IMR-90 (cell line): ENCODE results near the gene GNB4. TPM values are rescaled to one million over a fixed set of nuclear protein-coding genes. Genes with fewer than 3 reads are reported as not detected.

Experiments used
- ATAC-seq: fragments of 200-7000 bp; cut with Tn5 transposase; 2 replicates; pipeline ENCODE4 v1.9.1; 2020; ENCODE audit warnings: low read depth, mild to moderate bottlenecking, moderate library complexity
- BruUV-seq: library from RNA; stranded (reverse); fragments of 400-500 nt; replicated peaks from 2 replicates; lab custom pipeline; 2021; lab: Mats Ljungman, UMichigan
- CTCF ChIA-PET: fragments of 300-600 bp; formaldehyde crosslinking; extraction: SDS; loops from one replicate; lab custom pipeline; 2021; ENCODE audit warnings: antibody characterized with exemption; lab: Yijun Ruan, JAX
- POLR2A ChIA-PET: fragments of 300-600 bp; sonication (Branson Sonifier 250); formaldehyde crosslinking; loops from one replicate; lab custom pipeline; 2022; ENCODE audit warnings: antibody characterized with exemption; ENCODE audit not compliant: unreplicated experiment; lab: Charles Lee
- DNase-seq: peaks from one replicate; pipeline ENCODE4 v3.0.0; 2013
- H2AFZ ChIP-seq: replicated peaks from 2 replicates; pipeline ENCODE3; 2013; ENCODE audit warnings: low read length, mild to moderate bottlenecking; ENCODE audit not compliant: poor library complexity
- H2AK5ac ChIP-seq: 2 replicates; pipeline ENCODE4 v1.6.1; 2013; ENCODE audit warnings: low read depth, low read length, inconsistent platforms
- H2AK9ac ChIP-seq: replicated peaks from 2 replicates; pipeline ENCODE3; 2013; ENCODE audit warnings: mild to moderate bottlenecking, low read depth, low read length, moderate library complexity; ENCODE audit not compliant: poor library complexity
- H2BK120ac ChIP-seq: 2 replicates; pipeline ENCODE4 v1.6.1; 2013; ENCODE audit warnings: low read depth, low read length, inconsistent platforms
- H2BK15ac ChIP-seq: 3 replicates; pipeline ENCODE4 v1.6.1; 2013; ENCODE audit warnings: low read depth, low read length, inconsistent platforms
- H2BK20ac ChIP-seq: 2 replicates; pipeline ENCODE4 v1.6.1; 2013; ENCODE audit warnings: low read depth, mild to moderate bottlenecking, inconsistent platforms, low read length, moderate library complexity
- H2BK5ac ChIP-seq: 2 replicates; pipeline ENCODE4 v1.6.1; 2013; ENCODE audit warnings: mild to moderate bottlenecking, low read depth, low read length, inconsistent platforms; ENCODE audit not compliant: poor library complexity, severe bottlenecking
- H3K14ac ChIP-seq: replicated peaks from 2 replicates; pipeline ENCODE4 v1.6.1; 2013; ENCODE audit warnings: low read depth, low read length, inconsistent platforms
- H3K18ac ChIP-seq: 2 replicates; pipeline ENCODE4 v1.6.1; 2013; ENCODE audit warnings: low read depth, low read length, control low read depth
- H3K23ac ChIP-seq: 2 replicates; pipeline ENCODE4 v1.6.1; 2013; ENCODE audit warnings: low read depth, low read length, inconsistent platforms
- H3K27ac ChIP-seq: 2 replicates; pipeline ENCODE4 v1.5.1; 2013; ENCODE audit warnings: mild to moderate bottlenecking, control low read depth, low read length; ENCODE audit not compliant: insufficient read depth
- H3K27me3 ChIP-seq: 2 replicates; pipeline ENCODE4 v1.6.1; 2013; ENCODE audit warnings: low read length; ENCODE audit not compliant: control insufficient read depth, insufficient read depth
- H3K36me3 ChIP-seq: 2 replicates; pipeline ENCODE4 v1.6.1; 2013; ENCODE audit warnings: low read length, mixed read lengths; ENCODE audit not compliant: control insufficient read depth, insufficient read depth
- H3K4ac ChIP-seq: 2 replicates; pipeline ENCODE4 v1.6.1; 2013; ENCODE audit warnings: low read depth, low read length, inconsistent platforms
- H3K4me1 ChIP-seq: 2 replicates; pipeline ENCODE4 v1.6.1; 2013; ENCODE audit warnings: low read length, mixed read lengths; ENCODE audit not compliant: control insufficient read depth, insufficient read depth
- H3K4me2 ChIP-seq: 2 replicates; pipeline ENCODE4 v1.6.1; 2013; ENCODE audit warnings: low read depth, mild to moderate bottlenecking, control low read depth, low read length, moderate library complexity
- H3K4me3 ChIP-seq: 2 replicates; pipeline ENCODE4 v1.5.1; 2013; ENCODE audit warnings: low read depth, mild to moderate bottlenecking, control low read depth, low read length, moderate library complexity; ENCODE audit not compliant: insufficient read depth
- H3K56ac ChIP-seq: 2 replicates; pipeline ENCODE4 v1.6.1; 2013; ENCODE audit warnings: low read length, inconsistent platforms; ENCODE audit not compliant: insufficient read depth; ENCODE audit errors: extremely low read depth
- H3K79me1 ChIP-seq, 2 experiments: 2 replicates each; pipeline ENCODE4 v1.6.1; 2013; ENCODE audit warnings: low read length in 2 of 2, inconsistent platforms in 1 of 2, low read depth in 1 of 2
- H3K9ac ChIP-seq: 2 replicates; pipeline ENCODE4 v1.6.1; 2013; ENCODE audit warnings: low read depth, low read length, control low read depth
- H3K9me1 ChIP-seq: 2 replicates; pipeline ENCODE4 v1.6.1; 2013; ENCODE audit warnings: low read length, inconsistent platforms; ENCODE audit not compliant: insufficient read depth
- H3K9me3 ChIP-seq: 2 replicates; pipeline ENCODE4 v1.6.1; 2013; ENCODE audit warnings: low read length; ENCODE audit not compliant: control insufficient read depth, insufficient read depth
- H4K20me1 ChIP-seq: 2 replicates; pipeline ENCODE4 v1.6.1; 2013; ENCODE audit warnings: low read length, inconsistent platforms; ENCODE audit not compliant: insufficient read depth
- H4K5ac ChIP-seq: 2 replicates; pipeline ENCODE4 v1.6.1; 2013; ENCODE audit warnings: mild to moderate bottlenecking, low read depth, low read length, control low read depth
- H4K8ac ChIP-seq, 2 experiments: 2 replicates each; pipeline ENCODE4 v1.6.1; 2013; ENCODE audit warnings: low read depth in 2 of 2, low read length in 2 of 2, control low read depth in 1 of 2, inconsistent platforms in 1 of 2
- H4K91ac ChIP-seq: 2 replicates; pipeline ENCODE4 v1.6.1; 2013; ENCODE audit warnings: low read depth, low read length, inconsistent platforms; ENCODE audit not compliant: insufficient read depth
- BHLHE40 ChIP-seq: fragments of 150-350 bp; IDR thresholded peaks from 2 replicates; pipeline ENCODE4 v1.6.1; 2016; ENCODE audit warnings: mild to moderate bottlenecking, low read depth, low read length
- CEBPB ChIP-seq: IDR thresholded peaks from 2 replicates; pipeline ENCODE4 v1.6.1; 2012; ENCODE audit warnings: low read depth, low read length, improper control_type of control experiment
- CHD1 ChIP-seq: IDR thresholded peaks from 2 replicates; pipeline ENCODE4 v1.6.1; 2012; ENCODE audit warnings: low read depth, low read length, improper control_type of control experiment
- FOS ChIP-seq: fragments of 150-350 bp; IDR thresholded peaks from 2 replicates; pipeline ENCODE4 v1.6.1; 2016; ENCODE audit warnings: low read depth, low read length
- MAFK ChIP-seq: IDR thresholded peaks from 2 replicates; pipeline ENCODE4 v1.6.1; 2012; ENCODE audit warnings: low read depth, low read length, improper control_type of control experiment
- MAZ ChIP-seq: IDR thresholded peaks from 2 replicates; pipeline ENCODE4 v1.6.1; 2012; ENCODE audit warnings: low read depth, mild to moderate bottlenecking, low read length, improper control_type of control experiment, moderate library complexity, borderline replicate concordance
- MXI1 ChIP-seq: IDR thresholded peaks from 2 replicates; pipeline ENCODE4 v1.6.1; 2012; ENCODE audit warnings: low read depth, mild to moderate bottlenecking, low read length, moderate library complexity, borderline replicate concordance
- NFE2L2 ChIP-seq: fragments of 150-350 bp; IDR thresholded peaks from 2 replicates; pipeline ENCODE4 v1.6.1; 2016; ENCODE audit warnings: low read depth, mild to moderate bottlenecking, low read length
- POLR2A ChIP-seq: IDR thresholded peaks from 2 replicates; pipeline ENCODE4 v1.6.1; 2012; ENCODE audit warnings: mild to moderate bottlenecking, low read depth, low read length
- RAD21 ChIP-seq: IDR thresholded peaks from 2 replicates; pipeline ENCODE4 v1.6.1; 2012; ENCODE audit warnings: low read length, improper control_type of control experiment
- RCOR1 ChIP-seq: IDR thresholded peaks from 2 replicates; pipeline ENCODE4 v1.6.1; 2012; ENCODE audit warnings: mild to moderate bottlenecking, low read length, improper control_type of control experiment; ENCODE audit not compliant: insufficient replicate concordance
- RFX5 ChIP-seq: IDR thresholded peaks from 2 replicates; pipeline ENCODE4 v1.8.0; 2012; ENCODE audit warnings: low read depth, mild to moderate bottlenecking, low read length, moderate library complexity
- SMC3 ChIP-seq: fragments of 150-350 bp; IDR thresholded peaks from 2 replicates; pipeline ENCODE4 v1.6.1; 2016; ENCODE audit warnings: low read depth, mild to moderate bottlenecking, antibody characterized with exemption, low read length, moderate library complexity
- WGBS, 2 experiments: methylation state at CpG; one replicate each; pipeline versions ENCODE4 v1.1.5 to v1.1.7; 2013; ENCODE audit warnings: missing lambda C conversion rate in 2 of 2; ENCODE audit not compliant: insufficient read length in 1 of 2; ENCODE audit errors: extremely low coverage in 2 of 2; 5-methylcytosine and 5-hydroxymethylcytosine counted together
- dilution Hi-C: fragments of 300-500 bp; cut with HindIII; formaldehyde crosslinking; loops from one replicate; pipeline ENCODE4 v1.14.3; 2018; ENCODE audit warnings: low sequenced_read_pairs; ENCODE audit not compliant: unreplicated experiment
- in situ Hi-C: fragments of 300-500 bp; cut with MboI; formaldehyde crosslinking; loops from 3 replicates; pipeline ENCODE4 v1.14.3; 2019; ENCODE audit warnings: low sequenced_read_pairs, inconsistent platforms, mixed read lengths
- intact Hi-C: fragments of 100-400 bp; cut with micrococcal nuclease; formaldehyde crosslinking; loops from 2 replicates; pipeline ENCODE4 v1.10.0; 2022
- polyA plus RNA-seq, 3 experiments: library from polyadenylated mRNA; depleted of rRNA; stranded (reverse); fragments of >200 nt; gene quantifications; 2 replicates each; pipeline ENCODE4 v1.2.3, GENCODE V29; 2012; ENCODE audit warnings: low replicate concordance in 1 of 3
- total RNA-seq: library from RNA; depleted of rRNA; stranded (reverse); fragments of >200 nt; gene quantifications from 2 replicates; pipeline ENCODE4 v1.2.3, GENCODE V29; 2012
- TF ChIP-seq, protein P1 (sequence below): conservative IDR thresholded peaks from 2 replicates; pipeline ENCODE4 v1.5.1; 2012; ENCODE audit warnings: mild to moderate bottlenecking, low read depth, low read length, improper control_type of control experiment
- TF ChIP-seq, protein P2 (sequence below): fragments of 150-350 bp; IDR thresholded peaks from 2 replicates; pipeline ENCODE4 v1.6.1; 2017; ENCODE audit warnings: mild to moderate bottlenecking, antibody characterized with exemption, low read length, low read depth
- TF ChIP-seq, protein P3 (sequence below): fragments of 150-350 bp; IDR thresholded peaks from 2 replicates; pipeline ENCODE4 v1.6.1; 2016; ENCODE audit warnings: low read depth, mild to moderate bottlenecking, low read length, moderate library complexity, borderline replicate concordance

The GNB4 gene
- total and polyA plus RNA-seq, 2 of the 4 experiments (the other 2 are of a cell fraction), result 22.1 to 112 TPM

DNA sequence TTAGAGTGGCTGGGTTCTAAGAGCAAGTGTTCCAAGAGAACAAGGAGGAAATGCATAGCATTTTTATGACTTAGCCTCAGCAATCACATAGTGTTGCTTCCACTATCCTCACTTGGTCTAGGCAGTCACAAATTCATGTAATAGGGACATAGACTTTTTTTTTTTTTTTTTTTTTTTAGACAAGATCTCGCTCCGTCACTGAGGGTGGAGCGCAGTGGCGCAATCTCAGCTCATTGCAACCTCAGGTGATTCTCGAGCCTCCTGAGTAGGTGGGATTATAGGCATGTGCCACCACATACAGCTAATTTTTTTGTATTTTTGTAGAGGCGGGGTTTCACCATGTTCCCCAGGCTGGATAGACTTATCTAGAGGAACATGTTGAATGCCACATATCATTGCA lies 4.7 kb upstream of the GNB4 start:
- H2BK20ac ChIP-seq, result no peak overlapping the region
- no peak overlapping the region for H2BK5ac ChIP-seq
- H3K4ac ChIP-seq, result no peak overlapping the region
- peaks cover 0 to 3% of the 10 kb centered on the region in 2 experiments; a peak in 1 of 4 replicates for H3K79me1 ChIP-seq
- no peak for DNase-seq
- H3K27ac ChIP-seq, result no peak overlapping the region
- ChIA-PET POLR2A (no interaction called here), CTCF (no interaction called here)
- H3K9me3 ChIP-seq, result no peaks in the 10 kb centered on the region
- no peak overlapping the region for H3K4me2 ChIP-seq
- intact Hi-C loops, result no loop called here
- H2AK9ac ChIP-seq, result no peak overlapping the region
- H2BK120ac ChIP-seq, result no peak overlapping the region
- H2AFZ ChIP-seq, result peak overlapping the region; percentile 27
- no peaks in the 10 kb centered on the region for H3K36me3 ChIP-seq
- H4K8ac ChIP-seq, result no peak overlapping the region
- dilution Hi-C loops, result no loop called here
- no TSS peak for BruUV-seq
- H3K23ac ChIP-seq, result no peak overlapping the region
- H3K27me3 ChIP-seq, result no peaks in the 10 kb centered on the region
- no peaks in the 10 kb centered on the region for H4K20me1 ChIP-seq
- in situ Hi-C loops, result no loop called here
- ATAC-seq, result no peak
- no peak overlapping the region for H4K5ac ChIP-seq
- H2BK15ac ChIP-seq, result no peak overlapping the region
- no CpG with 5 or more reads among the region's 6 CpGs for WGBS, 2 experiments
- no peak overlapping the region for H3K18ac ChIP-seq
- no peak overlapping the region for H3K14ac ChIP-seq
- H3K9me1 ChIP-seq, result no peaks in the 10 kb centered on the region
- no peak overlapping the region for H2AK5ac ChIP-seq
- H3K56ac ChIP-seq, result no peak overlapping the region
- H3K9ac ChIP-seq, result no peak overlapping the region
- no peak overlapping the region for H4K91ac ChIP-seq
- no peak overlapping the region for H3K4me3 ChIP-seq
- no peak for TF ChIP-seq CEBPB
- no peak for TF ChIP-seq FOS
- TF ChIP-seq, protein P1, sequence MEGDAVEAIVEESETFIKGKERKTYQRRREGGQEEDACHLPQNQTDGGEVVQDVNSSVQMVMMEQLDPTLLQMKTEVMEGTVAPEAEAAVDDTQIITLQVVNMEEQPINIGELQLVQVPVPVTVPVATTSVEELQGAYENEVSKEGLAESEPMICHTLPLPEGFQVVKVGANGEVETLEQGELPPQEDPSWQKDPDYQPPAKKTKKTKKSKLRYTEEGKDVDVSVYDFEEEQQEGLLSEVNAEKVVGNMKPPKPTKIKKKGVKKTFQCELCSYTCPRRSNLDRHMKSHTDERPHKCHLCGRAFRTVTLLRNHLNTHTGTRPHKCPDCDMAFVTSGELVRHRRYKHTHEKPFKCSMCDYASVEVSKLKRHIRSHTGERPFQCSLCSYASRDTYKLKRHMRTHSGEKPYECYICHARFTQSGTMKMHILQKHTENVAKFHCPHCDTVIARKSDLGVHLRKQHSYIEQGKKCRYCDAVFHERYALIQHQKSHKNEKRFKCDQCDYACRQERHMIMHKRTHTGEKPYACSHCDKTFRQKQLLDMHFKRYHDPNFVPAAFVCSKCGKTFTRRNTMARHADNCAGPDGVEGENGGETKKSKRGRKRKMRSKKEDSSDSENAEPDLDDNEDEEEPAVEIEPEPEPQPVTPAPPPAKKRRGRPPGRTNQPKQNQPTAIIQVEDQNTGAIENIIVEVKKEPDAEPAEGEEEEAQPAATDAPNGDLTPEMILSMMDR, result no peak
- no peak for TF ChIP-seq RFX5
- TF ChIP-seq SMC3, result no peak
- TF ChIP-seq, protein P2, sequence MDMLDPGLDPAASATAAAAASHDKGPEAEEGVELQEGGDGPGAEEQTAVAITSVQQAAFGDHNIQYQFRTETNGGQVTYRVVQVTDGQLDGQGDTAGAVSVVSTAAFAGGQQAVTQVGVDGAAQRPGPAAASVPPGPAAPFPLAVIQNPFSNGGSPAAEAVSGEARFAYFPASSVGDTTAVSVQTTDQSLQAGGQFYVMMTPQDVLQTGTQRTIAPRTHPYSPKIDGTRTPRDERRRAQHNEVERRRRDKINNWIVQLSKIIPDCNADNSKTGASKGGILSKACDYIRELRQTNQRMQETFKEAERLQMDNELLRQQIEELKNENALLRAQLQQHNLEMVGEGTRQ, result no peak
- no peak for TF ChIP-seq RCOR1
- no peak for TF ChIP-seq MAZ
- TF ChIP-seq, protein P3, sequence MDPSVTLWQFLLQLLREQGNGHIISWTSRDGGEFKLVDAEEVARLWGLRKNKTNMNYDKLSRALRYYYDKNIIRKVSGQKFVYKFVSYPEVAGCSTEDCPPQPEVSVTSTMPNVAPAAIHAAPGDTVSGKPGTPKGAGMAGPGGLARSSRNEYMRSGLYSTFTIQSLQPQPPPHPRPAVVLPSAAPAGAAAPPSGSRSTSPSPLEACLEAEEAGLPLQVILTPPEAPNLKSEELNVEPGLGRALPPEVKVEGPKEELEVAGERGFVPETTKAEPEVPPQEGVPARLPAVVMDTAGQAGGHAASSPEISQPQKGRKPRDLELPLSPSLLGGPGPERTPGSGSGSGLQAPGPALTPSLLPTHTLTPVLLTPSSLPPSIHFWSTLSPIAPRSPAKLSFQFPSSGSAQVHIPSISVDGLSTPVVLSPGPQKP, result no peak
- TF ChIP-seq POLR2A, result no peak
- TF ChIP-seq MXI1, result no peak
- no peak for TF ChIP-seq BHLHE40
- no peak for TF ChIP-seq NFE2L2
- TF ChIP-seq CHD1, result no peak
- TF ChIP-seq MAFK, result no peak
- no peak for TF ChIP-seq RAD21
- peaks cover 2% of the 10 kb centered on the region for H3K4me1 ChIP-seq
